SIG-M5 (cell line): Measurements from ENCODE around the gene ZDHHC12.
"Not testable (repeated sequence)": the region's sequence is repeated elsewhere in the genome, so short reads cannot be mapped to it uniquely, and the experiment has no call there.

Experiments
- DNase-seq: peaks from one replicate; lab custom pipeline; 2025; lab: John Stamatoyannopoulos, UW

ZDHHC12 gene

DNA sequence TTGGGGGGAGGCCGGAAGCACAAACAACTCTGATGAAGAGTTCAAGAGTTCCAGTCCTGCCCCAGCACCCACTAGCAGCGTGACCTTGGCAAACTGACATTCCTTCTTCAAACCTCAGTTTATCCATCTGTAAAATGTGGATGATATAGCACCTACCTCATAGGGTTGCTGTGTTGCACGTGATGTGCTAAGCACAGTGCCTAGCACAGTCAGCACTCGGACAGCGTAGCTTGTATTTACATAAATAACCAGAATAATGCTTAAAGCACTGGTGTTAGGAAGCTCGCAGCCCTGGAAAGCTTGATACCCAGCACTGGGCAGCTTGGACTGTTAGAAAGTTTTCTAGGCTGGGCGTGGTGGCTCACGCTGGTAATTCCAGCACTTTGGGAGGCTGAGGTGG, 16.5 kb downstream of the ZDHHC12 start:
- DNase-seq = no peak

DNA sequence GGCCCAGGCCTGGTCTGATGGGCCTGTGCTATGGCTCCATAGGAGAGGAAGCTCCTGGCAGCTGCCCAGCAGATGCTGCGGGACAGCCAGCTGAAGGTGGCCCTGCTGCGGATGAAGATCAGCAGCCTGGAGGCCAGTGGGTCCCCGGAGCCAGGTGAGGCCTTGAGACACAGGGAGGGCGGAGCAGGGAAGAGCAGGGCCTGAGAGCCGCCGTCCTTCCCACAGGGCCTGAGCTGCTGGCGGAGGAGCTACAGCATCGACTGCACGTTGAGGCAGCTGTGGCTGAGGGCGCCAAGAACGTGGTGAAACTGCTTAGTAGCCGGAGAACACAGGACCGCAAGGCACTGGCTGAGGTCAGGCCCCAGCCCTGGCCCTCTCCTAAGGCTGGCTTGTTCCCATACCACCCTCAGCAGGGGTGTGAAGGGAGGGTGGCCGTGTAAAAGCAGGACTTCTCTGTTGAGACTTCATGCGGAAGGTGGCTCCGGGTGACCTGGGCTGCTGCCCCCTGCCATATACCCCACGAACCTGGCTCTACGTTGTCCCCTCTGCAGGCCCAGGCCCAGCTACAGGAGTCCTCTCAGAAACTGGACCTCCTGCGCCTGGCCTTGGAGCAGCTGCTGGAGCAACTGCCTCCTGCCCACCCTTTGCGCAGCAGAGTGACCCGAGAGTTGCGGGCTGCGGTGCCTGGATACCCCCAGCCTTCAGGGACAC, 17.1 kb downstream of the ZDHHC12 start:
- DNase-seq = no peak

DNA sequence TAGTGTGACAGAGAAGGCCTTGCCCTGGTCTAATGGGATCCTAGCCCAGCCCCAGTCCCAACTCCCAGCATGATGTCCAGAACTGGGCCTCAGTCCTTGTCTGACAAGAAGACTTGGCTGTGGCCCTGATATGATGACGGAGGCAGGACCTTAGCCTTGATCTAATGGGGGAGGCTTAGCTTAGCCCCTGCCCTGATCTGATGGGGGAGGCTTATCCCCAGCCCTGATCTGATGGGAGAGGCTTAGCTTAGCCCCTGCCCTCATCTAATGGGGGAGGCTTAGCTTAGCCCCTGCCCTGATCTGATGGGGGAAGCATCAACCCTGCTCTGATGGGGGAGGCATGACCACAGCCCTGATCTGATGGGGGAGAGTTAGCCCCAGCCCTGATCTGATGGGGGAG, 17.9 kb downstream of the ZDHHC12 start:
- no peak for DNase-seq

DNA sequence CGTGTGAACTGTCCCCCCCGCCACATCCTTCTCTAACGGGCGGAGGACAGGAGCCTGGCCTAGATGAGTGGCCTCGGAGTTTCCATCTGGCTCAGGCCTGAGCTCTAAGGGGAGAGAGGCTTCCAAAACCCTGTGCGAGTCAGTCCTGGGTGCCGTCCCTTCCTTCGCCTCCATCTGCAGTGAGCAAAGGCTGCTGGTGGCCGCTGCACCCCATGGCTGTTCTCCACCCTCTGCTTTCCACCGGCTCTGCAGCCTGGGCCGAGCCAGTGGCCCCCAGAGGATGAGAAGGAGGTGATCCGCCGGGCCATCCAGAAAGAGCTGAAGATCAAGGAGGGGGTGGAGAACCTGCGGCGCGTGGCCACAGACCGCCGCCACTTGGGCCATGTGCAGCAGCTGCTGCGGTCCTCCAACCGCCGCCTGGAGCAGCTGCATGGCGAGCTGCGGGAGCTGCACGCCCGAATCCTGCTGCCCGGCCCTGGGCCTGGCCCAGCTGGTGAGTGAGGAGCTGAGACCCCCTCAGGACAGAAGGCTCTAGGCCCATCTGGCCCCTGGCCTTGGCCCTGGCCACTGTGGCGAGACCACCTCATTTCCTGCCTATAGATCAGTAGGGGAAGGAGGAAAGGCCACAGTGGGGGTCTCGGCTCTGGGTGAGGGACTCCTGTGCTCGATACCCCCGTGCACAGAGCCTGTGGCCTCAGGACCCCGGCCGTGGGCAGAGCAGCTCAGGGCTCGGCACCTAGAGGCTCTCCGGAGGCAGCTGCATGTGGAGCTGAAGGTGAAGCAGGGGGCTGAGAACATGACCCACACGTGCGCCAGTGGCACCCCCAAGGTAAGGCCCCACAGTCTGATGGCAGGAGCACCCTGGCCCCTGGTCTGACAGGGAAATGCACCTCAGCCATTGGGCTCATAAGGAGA, 18.6 kb downstream of the ZDHHC12 start:
- no peak for DNase-seq

DNA sequence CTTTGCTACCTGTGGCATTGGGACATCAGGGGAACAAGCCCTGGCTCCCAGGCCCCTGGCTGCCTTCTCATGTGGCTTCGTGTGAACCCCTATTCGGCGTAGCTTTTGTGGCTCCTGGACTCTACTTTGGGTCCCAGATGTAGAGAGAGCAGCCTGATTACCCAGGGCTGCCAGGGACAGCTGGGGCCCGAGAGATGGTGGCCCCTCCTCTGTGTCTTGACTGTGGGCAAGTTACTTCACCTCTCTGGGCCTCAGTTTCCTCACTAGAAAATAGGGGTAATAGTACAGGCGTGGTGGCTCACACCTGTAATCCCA, 19.6 kb downstream of the ZDHHC12 start:
- DNase-seq = no peak

DNA sequence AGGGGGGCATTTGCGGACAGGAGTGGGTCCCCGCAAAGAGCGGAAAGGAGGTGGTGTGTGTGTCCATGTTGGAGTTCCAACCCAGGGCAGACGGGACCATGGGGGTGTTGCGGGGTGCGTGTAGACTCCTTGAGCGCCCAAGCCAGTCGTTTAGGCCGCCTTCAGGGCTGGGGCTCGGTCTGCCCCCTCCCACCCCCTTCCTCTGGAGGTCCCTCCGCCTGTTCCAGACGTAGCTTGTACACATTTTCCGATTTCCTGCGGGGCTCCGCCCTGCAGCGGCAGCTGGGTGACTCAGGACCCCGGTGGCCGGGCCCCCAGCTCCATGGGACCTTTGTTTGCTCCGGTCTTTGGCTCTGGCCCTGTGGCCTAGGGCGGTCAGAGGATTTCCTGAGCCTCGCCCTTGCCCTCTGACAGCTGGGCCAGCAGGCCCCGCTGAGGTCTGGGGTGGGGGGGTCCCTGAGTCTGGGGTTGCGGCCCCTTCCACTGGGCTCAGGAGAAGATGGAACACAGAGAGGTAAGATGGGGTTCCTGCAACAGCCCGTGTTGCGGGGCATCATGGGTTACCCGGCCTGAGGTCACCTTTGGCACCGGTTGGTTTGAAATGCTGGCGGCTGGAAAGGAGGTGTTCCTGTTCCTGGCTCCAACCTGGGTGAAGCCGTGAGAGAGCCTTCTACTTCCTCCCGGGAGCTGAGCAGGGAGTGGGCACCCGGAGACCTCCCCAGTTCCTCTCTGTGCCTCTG, 20.1 kb downstream of the ZDHHC12 start:
- no peak for DNase-seq

DNA sequence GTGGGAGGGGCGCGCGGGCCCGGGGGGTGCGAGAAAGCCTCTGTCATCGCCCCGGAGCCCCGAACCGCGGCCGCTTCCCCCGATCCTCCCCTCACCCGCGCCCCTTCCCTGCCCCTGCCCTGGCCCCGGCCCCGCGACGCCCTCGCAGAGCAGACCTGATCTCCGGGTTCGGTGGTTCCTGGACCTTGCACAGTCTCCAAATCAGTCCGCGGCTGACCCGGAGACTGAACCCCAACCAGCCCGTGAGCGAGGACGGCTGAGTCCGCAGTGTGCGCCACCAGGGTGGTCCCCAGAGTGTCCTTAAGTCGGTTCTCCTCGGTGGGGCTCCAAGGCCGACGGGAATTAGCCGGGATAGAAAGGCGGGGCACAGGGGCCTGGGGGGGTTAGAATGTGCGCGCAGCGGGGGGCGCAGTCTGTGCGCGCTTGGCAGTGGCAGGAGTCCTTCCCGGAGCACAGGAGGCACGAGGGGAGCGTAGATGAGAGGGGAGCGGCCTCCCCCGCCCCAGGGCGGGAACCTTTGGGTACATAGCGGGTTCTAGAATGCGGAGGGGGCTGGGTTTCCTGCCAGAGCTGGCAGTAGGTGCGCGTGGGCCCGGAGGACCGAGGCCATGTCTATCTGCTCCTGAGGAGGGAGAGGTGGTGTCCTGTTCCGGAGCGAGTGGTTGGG, 20.8 kb downstream of the ZDHHC12 start:
- DNase-seq = no peak

DNA sequence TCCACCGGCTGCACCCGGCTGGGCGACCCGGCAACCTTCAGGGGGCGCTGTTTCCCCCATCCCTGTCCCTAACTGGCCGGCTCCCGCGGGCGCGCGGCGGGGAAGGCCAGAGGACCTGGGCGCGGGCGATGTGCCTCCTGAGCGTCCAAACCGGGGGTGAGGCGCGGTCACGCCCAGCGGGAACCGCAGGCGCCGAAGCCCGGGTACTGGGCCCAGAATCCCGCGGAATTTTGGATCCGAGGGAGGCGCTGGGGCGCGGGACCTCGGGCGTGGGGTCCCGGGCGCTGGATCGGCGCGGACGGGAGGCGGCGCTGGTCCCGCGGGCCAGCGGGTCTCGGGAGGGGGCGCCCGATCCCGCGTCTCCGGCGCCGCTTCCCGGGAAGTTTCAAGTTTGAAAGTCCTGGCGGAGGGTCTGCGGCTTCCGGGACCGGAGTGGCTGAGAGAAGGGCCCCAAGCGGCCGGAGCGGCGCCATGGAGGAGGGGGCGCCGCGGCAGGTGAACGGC, 21.4 kb downstream of the ZDHHC12 start, which contains the start of gene PKN3:
Gene PKN3 (plus strand): TSS at position 59 of the 504 bp plus-strand sequence. CDS start 413 bp downstream, at position 472.
- DNase-seq = no peak

DNA sequence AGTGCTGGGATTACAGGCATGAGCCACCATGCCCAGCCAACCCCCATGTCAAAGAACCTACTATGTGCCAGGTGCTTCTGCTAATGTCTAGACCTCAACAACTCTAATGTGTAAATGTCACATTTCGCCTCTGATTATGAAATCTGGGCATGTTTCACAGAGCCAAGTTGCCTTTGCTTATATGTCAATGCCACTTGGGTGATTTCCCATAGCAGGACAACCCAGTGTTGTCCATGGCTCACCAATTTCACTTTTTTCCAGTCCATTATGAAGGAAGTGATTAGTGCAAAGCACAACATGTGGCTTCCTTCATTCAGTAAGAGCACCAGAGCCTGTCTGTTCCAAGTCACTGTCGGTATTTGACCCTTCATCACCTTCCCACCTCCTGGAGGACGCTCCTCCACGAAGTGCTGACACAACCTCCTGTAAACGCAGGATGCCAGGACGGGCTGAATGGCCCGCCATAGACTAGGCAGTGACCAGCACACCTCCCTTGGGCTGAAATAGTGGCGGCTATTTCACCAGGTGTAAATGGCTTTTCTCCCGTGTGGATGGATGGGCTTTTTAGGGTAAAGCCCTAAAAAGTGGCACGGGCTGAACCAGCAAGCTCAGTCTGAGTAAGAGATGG, 22.6 kb downstream of the ZDHHC12 start:
- DNase-seq = no peak

DNA sequence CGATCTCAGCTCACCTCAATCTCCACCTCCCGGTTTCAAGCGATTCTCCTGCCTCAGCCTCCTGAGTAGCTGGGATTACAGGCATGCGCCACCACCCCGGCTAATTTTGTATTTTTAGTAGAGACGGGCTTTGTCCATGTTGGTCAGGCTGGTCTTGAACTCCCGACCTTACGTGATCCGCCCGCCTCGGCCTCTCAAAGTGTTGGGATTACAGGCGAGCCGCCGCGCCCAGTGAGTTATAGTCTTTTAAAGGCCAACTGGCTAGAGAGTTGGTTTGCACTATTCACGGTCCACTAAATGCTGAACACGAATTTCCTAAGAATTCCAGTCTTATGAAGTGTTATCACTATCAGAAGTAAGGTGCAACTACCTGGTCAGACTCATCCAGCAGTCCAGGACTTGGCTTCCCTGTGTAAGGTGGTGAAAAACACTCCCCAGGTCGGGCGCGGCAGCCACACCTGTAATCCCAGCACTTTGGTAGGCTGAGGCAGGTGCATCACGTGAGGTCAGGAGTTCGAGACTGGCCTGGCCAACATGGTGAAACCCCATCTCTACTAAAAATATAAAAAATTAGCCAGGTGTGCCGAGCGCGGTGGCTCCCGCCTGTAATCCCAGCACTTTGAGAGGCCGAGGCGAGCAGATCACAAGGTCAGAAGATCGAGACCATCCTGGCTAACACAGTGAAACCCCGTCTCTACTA, 24.7 kb downstream of the ZDHHC12 start:
- DNase-seq = not testable (repeated sequence)

DNA sequence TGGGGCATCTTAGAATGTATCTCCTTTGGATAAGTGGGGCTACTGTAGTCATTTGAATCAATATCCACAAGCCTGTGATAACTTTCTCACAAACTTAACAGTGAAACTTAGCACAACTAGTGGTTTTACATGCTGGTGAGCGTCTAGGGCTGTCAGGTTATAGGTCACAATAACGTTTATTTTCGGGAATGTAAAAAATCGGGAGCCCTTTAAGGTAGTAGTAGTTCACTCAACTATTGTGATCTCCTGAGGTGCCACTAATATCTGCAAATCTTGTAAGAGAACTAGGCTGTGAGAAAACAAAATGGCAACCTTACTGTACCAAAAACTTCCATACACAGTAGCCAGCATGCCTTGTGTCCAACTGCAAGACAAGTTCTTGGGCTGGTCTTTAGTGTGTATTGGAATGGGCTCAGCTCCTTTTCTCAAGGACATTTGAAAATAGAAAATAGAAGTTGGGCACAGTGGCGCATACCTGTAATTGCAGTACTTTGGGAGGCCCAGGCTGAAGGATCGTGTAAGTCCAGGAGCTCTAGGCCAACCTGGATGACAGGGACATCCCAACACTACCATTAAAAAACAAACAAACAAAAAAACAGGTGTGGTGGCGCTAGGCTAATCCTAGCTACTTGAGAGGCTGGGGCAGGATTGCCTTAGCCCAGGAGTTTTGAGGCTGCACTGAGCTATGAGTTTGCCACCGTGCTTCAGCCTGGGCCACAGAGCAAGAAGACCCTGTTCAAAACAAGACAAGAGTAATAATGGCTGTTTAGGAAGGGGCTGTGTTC, 26.8 kb downstream of the ZDHHC12 start:
- no peak for DNase-seq

DNA sequence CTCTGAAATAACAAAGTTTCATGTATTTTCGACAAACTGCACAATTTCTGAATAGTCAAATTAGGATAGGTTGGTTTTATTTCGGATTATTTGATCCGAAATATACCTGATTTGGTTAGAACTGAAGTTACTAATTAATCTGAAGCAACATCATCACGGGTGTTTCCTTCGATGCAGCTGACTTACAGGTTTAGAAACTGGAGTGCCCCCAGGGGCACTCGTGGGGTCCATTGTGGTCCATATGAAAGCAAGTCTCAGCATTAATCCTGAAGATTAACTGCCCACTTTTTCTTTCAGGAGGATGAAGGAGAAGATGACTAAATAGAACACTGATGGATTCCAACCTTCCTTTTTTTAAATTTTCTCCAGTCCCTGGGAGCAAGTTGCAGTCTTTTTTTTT, 29.6 kb downstream of the ZDHHC12 start:
- DNase-seq = no peak

DNA sequence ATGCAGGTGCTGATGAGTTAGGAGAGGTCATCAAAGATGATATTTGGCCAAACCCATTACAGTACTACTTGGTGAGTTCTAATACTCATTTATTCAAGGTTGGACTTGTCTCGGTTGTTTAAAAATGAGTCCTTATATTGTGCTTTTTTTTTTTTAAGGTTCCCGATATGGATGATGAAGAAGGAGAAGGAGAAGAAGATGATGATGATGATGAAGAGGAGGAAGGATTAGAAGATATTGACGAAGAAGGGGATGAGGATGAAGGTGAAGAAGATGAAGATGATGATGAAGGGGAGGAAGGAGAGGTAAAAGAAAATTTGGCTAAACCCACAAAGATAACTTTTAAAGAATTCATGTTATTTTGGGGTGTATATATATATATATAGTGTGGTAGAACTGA, 30.2 kb downstream of the ZDHHC12 start:
- not testable (repeated sequence) for DNase-seq

DNA sequence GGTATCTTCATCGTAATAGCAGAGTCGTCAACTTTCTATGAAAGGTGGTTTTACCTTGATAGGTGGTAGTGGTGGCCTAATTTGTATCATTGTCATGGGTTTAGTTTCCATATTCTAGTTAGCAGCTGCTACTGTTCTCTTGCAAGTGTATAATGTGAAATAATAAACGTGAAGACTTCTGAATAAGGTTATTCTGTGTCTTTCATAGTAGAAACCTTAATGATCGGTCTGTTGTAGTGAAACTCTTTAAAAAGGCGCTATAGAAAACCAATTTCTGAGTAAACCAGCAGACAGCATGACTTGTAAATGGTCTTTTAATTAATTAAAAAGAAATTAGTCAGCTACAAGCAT, 33.3 kb downstream of the ZDHHC12 start:
- no peak for DNase-seq

DNA sequence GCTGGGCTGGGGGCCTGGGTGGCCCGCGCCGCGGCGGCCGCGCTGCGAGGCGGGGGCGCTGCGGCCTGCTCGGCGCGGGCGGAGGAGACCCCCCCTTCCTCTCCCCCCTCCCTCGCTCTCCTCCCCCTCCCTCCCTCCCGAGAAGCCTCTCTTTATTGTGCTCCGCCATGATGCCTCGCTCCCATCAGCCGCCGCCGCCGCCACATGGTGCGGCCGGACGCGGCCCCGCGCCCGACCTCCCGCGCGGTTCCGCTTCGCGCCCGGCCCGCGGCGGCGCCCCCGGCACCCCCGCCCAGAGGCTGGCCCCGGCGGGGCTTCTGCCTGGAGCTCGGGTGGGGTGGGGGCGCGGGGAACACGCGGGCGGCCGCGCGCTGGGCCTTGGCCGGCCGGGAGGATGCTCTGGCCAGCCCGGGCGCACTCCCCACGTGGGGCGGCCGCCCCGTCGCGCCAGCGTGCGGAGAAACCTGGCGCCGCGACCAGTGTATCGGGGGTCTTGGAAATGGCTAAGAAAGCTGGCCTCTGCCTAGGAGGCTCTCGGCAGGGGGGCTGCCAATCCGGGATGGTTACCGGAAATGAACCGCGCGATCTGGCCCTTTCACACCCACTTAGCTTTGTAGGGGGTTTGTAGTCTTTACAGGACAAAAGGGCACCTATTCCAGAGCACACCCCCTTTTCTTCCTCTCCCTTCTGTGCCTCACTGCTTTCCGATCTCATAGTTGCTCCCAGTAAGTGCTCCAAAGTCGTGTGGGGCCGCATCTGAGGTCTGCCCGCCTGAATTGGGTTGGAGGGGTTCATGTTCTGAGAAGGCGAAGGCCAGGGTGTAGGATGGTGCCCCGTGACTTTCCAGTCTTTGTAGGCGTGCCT, 33.9 kb downstream of the ZDHHC12 start:
- no peak for DNase-seq

DNA sequence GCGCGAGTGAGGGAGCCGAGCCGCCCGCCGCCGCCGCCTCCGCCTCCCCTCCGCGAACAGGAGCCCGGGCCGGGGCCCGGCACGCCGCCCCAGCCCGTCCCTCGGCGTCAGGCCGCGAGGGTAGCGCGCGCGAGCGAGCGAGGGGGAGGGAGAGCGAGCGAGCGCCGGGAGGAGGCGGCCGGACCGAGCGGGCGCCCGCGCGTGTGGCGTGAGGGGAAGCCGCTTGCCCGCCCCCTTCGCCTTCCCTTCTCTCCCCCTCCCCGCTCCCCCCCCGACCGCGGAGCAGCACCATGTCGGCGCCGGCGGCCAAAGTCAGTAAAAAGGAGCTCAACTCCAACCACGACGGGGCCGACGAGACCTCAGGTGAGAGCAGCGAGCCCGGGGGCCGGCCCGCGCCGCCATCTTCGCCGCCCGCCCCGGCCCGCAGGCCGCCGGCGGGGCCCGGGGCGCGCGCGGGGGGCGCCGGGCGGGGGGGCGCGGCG, 34.6 kb downstream of the ZDHHC12 start:
- DNase-seq = no peak

DNA sequence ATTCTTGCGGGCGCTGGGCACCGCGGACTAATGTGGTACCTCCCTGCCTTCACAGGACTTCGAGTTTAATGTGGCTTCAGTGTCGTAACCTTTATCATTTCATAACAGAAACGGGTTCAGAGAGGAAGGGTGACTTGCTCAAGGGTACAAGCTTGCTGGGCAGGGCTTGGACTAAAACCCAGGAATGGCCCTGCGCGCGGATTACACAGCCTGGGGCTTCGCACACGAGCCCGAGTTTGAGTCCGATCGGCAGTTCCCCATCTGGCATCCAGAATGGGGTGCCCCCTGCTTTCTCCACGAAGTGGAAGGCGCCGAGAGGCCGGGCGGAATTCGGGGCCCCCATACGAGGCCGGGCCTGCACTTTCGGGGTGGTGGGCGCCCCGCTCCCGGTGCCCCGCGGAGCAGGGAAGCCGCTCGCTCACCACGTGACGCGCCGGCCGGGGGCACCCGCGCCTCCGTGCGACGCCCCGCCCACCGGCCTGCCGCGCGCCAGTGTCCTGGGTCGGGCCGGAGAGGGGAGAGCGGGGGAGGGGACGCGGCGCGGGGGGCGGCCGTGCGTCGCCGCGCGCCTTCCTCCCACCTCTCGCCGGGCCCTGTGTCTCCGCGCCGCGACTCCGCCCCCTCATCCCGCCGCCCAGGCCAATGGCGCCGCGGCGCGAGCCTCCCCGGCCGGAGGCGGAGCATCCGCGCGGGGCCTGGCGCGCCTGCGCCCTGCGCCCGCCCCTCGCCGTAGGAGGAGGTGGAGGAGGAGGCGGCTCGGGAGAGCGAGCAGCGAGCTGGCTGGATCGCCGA, 35.2 kb downstream of the ZDHHC12 start, which contains the start of gene SET:
Gene SET (plus strand): TSS at position 722 of the 792 bp plus-strand sequence. CDS start 361 bp downstream, outside the sequence.
- DNase-seq = peak; percentile 28

DNA sequence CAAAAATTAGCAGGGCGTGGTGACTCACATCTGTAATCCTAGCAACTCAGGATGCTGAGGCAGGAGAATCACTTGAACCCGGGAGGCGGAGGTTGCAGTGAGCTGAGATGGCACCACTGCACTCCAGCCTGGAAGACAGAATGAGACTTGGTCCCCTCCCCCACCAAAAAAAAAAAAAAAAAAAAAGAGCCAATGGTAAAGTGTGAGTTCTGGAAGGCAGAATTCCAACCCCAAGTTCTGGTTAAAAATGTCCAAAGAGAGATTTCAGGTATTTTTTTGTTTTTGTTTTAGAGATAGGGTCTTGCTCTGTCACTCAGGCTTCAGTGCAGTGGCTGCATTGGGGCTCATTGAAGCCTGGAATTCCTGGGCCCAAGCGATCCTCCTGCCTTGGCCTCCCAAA, 36.5 kb downstream of the ZDHHC12 start:
- DNase-seq = no peak
